Mucosa of descending colon (tissue), 3 donors: ENCODE measurements around the gene PSD2. TPM values are rescaled to one million over a fixed set of nuclear protein-coding genes. Genes with fewer than 3 reads are reported as not detected.

Experiments
- ATAC-seq: fragments of 200-7000 bp; cut with Tn5 transposase; one replicate; pipeline ENCODE4 v1.9.1; 2020; ENCODE audit warnings: mild to moderate bottlenecking, moderate library complexity
- DNase-seq, 3 donors: peaks; one replicate each; pipeline ENCODE4 v3.0.0-alpha.2; 2020
- H3K36me3 ChIP-seq: fragments of 200-600 bp; one replicate; pipeline ENCODE4 v1.8.0; 2021; ENCODE audit warnings: low read depth, mild to moderate bottlenecking
- H3K4me1 ChIP-seq: fragments of 200-600 bp; one replicate; pipeline ENCODE4 v1.8.0; 2021; ENCODE audit warnings: low read depth, mild to moderate bottlenecking
- H3K4me3 ChIP-seq: fragments of 200-600 bp; one replicate; pipeline ENCODE4 v1.8.0; 2021; ENCODE audit warnings: mild to moderate bottlenecking
- H3K9me3 ChIP-seq: fragments of 200-600 bp; one replicate; pipeline ENCODE4 v1.8.0; 2021; ENCODE audit warnings: mild to moderate bottlenecking
- intact Hi-C, 2 donors: fragments of 100-400 bp; cut with DNase I in 1 of 2; cut with micrococcal nuclease in 1 of 2; formaldehyde crosslinking; loops; one replicate each; pipeline versions ENCODE4 v1.11.0 to v1.11.1; 2022; cut with DNase I, micrococcal nuclease
- total RNA-seq, 3 donors: library from RNA; stranded (reverse); fragmentation: NEBNext Ultra II Directional in 2 of 3; extraction: Animal tissue kit (Norgen Biotek cat#: 25700) in 2 of 3; gene quantifications; one replicate each; pipeline versions ENCODE4 v1.2.1 to v1.2.4, GENCODE V29; 2021 to 2023
- TF ChIP-seq, protein P1 (sequence below): fragments of 200-600 bp; IDR thresholded peaks from one replicate; pipeline ENCODE4 v1.8.0; 2022; ENCODE audit warnings: antibody characterized with exemption, mild to moderate bottlenecking
- donor health status: DM: no; HTN: no; CAD: no; lungs with moderate emphysema.
- donor health status: DM: no; HTN: no; CAD: no.
- donor health status: DM: no; HTN: yes; CAD: no.

PSD2 gene
- total RNA-seq, 3 donors from 2014 or later, result 0.07 to 0.25 TPM; not detected in 1

DNA sequence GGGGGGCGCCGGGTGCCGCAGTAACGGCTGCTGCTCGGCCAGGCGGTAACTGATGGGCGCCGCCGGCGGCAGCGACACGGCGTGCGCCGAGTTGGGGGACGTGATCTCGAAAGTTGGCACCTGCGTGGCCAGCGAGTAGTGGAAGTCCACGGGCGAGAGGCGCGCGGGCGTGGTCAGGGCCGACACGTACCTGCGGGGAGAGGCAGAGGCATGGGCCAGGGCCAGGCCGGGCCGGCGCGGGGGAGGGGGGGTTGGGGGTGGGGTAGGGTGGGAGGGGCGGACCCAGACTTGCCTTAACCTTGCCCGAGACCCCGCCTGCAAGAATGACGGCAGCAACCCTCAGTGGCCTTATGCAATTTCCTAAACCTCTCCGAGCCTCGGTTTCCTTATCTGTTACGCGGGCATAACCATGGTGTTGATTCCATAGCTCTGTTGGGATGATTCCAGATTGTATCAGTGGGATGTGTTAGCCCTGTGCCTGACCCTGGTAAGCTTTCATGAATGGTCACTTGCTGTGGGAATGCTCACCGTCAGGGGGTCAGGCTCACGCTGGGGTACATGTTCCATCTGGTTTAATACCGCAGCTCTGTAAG is 53.0 kb downstream of the PSD2 start:
- TF ChIP-seq, protein P1, sequence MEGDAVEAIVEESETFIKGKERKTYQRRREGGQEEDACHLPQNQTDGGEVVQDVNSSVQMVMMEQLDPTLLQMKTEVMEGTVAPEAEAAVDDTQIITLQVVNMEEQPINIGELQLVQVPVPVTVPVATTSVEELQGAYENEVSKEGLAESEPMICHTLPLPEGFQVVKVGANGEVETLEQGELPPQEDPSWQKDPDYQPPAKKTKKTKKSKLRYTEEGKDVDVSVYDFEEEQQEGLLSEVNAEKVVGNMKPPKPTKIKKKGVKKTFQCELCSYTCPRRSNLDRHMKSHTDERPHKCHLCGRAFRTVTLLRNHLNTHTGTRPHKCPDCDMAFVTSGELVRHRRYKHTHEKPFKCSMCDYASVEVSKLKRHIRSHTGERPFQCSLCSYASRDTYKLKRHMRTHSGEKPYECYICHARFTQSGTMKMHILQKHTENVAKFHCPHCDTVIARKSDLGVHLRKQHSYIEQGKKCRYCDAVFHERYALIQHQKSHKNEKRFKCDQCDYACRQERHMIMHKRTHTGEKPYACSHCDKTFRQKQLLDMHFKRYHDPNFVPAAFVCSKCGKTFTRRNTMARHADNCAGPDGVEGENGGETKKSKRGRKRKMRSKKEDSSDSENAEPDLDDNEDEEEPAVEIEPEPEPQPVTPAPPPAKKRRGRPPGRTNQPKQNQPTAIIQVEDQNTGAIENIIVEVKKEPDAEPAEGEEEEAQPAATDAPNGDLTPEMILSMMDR, result no peak
- ATAC-seq (peak; percentile 5), DNase-seq (peak; percentile 12 to 67 (median 40))
- no peaks in the 10 kb centered on the region for H3K36me3 ChIP-seq
- H3K4me3 ChIP-seq, result no peak overlapping the region
- intact Hi-C loops, result no loop called here
- no peaks in the 10 kb centered on the region for H3K4me1 ChIP-seq
- no peaks in the 10 kb centered on the region for H3K9me3 ChIP-seq

DNA sequence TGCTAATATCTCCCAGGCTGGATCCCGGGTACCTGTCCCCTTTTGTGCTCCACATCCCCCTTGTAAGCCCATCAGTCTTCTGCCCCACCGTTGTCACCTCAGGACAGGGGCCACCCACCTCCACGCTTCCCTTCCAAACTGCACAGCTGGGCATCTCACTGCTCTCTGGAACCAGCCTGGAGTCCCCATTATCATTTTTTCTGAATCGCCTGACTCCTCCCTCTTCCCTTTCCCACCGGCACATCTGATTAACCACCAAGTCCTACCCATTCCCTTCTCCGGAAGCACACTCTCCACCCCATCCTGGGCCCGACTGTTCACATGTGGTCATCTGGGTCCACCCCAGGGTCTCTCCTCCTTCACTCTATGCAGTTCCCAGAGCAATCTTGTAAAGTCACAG is 53.9 kb downstream of the PSD2 start:
- DNase-seq, result no peak
- Histone ChIP-seq H3K36me3 (no peaks in the 10 kb centered on the region), H3K9me3 (no peaks in the 10 kb centered on the region), H3K4me1 (no peaks in the 10 kb centered on the region), H3K4me3 (no peak overlapping the region)
- intact Hi-C loops, result no loop called here
- TF ChIP-seq, protein P1, result no peak
- ATAC-seq, result no peak

DNA sequence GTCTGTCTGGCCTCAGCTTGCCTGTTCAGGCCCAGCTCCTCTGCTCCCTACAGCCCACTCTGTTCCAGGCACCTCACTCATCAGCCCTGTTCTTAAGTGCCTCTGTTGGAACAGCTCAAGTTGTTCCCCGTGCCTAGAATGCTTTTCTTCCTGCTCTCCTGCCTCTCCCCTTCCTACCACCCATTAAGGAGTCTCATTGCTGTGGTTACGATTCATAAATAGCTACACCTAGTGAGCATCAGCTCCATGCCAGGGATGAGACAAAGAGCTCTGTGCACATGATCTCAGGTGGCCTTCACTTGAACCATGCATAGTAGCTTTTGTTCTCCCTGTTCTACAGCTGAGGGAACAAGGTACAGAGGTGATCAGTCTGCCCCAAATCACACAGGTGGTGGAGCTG is 54.3 kb downstream of the PSD2 start:
- ATAC-seq (no peak), DNase-seq (no peak)
- intact Hi-C loops, result no loop called here
- H3K4me3 ChIP-seq, result no peak overlapping the region
- H3K9me3 ChIP-seq, result no peaks in the 10 kb centered on the region
- H3K4me1 ChIP-seq, result no peaks in the 10 kb centered on the region
- TF ChIP-seq, protein P1, result no peak
- no peaks in the 10 kb centered on the region for H3K36me3 ChIP-seq

DNA sequence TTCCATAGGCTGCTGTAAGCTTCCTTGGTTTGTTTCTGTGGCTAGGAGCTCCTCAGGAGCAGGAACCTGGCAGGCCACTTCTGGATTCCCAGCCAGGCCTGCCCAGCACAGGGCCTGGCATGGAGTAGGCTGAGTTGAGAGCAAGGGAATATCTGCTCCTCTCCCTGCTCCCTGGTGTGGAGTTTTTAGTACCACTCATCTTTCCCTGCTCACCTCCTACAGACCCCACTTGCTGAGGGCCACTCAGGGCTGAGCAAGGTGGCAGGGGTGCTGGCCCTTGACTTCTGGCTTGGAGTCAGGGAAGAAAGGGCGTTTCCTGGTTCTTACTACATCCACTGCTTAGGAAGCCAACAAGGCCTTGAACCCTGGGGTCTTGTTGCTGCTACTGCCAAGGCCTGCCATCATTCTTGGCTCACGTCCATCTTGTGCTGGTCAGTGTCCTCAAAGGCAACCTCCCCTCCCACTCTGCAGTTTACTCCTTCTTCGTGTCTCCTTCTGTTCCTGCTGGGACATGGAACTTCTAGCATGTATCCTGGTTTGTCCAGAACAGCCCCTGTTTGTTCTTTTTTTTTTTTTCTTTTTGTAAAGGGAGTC is 54.9 kb downstream of the PSD2 start:
- TF ChIP-seq, protein P1, result no peak
- H3K4me3 ChIP-seq, result no peak overlapping the region
- intact Hi-C loops, result no loop called here
- H3K4me1 ChIP-seq, result no peaks in the 10 kb centered on the region
- ATAC-seq (no peak), DNase-seq (no peak)
- H3K9me3 ChIP-seq, result no peaks in the 10 kb centered on the region
- no peaks in the 10 kb centered on the region for H3K36me3 ChIP-seq

DNA sequence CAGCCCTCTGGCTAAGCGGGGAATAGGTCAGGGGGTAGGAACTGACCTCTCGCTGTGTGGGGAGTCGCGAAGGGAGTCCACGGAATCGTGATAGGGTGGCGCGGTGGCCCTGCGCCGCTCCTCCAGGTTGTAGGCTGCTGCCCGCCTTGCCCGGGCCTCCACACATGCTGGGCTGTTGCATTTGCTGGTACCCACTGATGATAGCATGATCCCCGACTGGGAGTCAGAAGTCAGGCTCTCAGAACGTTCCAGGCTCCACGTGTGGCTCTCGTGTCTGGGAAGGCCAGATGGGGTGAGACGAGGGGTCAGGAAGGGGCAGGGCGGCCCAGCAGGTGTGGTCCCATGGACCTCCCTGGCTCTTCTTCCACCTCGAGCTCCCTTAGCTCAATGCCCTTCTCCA is 56.0 kb downstream of the PSD2 start:
- no peaks in the 10 kb centered on the region for H3K9me3 ChIP-seq
- no peak for ATAC-seq
- H3K36me3 ChIP-seq, result no peaks in the 10 kb centered on the region
- TF ChIP-seq, protein P1, result no peak
- H3K4me3 ChIP-seq, result no peak overlapping the region
- no peaks in the 10 kb centered on the region for H3K4me1 ChIP-seq
- intact Hi-C loops, result no loop called here
- DNase-seq, result no peak

DNA sequence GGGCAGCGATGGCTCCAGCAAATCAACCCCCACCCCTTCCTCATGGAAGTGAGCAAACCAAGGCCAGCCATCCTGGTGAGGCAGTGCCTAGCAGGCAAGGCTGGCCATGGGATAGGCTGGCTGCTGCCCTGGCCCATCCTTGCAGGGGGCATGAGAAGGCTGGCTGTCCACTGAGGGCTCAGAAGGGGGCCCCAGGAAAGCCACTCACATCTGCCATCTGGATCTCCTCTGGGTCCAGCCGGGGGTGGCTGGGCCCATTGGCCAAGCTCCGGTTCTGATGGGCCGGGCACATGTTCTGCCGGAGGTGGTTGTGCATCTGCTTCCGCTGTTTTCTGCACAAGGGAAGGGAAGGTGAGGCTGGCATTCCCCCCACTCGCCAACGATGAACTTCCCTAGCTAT is 57.1 kb downstream of the PSD2 start:
- Histone ChIP-seq H3K9me3 (no peaks in the 10 kb centered on the region), H3K4me3 (no peak overlapping the region), H3K4me1 (no peaks in the 10 kb centered on the region), H3K36me3 (no peaks in the 10 kb centered on the region)
- no peak for ATAC-seq
- DNase-seq, result no peak
- TF ChIP-seq, protein P1, result no peak
- intact Hi-C loops, result no loop called here
